NCI-H2171 (cell line): ENCODE data around the gene CD70.
"Not testable (repeated sequence)": the region's sequence is repeated elsewhere in the genome, so short reads cannot be mapped to it uniquely, and the experiment has no call there.

Experiments
- DNase-seq: peaks from one replicate; lab custom pipeline; 2025; lab: John Stamatoyannopoulos, UW

Gene CD70

DNA sequence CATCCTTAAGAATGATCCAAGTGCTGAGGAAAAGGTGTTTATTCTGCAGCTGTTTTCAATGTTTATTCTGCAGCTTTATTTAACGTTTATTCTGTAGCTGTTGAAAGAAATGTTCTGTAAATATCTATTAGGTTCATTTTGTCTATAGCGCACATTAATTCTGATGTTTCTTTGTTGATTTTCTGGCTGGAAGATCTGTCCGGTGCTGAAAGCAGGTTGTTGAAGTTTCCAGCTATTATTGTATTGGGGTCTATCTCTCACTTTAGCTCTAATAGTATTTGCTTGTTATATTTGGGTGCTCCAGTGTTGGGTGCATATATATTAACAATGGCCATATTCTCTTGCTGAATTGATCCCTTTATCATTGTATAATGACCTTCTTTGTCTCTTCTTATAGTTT lies 20.2 kb downstream of the CD70 start:
- no peak for DNase-seq

- no peak for DNase-seq
These were observed 22.1 kb downstream of the CD70 start for GRCh38 chr19:6568816-6569215.

DNA sequence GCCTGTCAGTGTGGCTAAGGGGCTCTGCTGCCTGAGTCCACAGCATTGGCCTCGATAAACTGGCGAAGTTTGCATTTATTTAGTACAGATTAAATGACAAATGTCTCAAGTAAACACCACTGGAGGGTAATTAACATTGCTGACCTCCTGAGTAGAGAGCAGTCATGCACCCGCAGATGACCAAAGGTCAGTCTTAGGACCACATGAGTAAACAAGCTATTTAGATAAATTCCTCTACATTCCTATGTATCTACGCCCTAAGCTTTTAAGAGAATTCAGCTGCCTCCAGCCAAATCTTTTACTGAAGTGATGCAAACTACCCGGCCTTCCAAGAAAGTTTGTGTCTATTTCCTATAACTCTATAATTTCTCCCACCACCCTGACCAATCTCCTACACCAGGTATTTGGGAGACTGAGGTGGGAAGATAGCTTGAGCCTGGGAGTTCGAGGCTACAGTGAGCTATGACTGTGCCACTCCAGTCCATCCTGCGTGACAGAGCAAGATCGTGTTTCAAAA lies 22.9 kb downstream of the CD70 start:
- no peak for DNase-seq

DNA sequence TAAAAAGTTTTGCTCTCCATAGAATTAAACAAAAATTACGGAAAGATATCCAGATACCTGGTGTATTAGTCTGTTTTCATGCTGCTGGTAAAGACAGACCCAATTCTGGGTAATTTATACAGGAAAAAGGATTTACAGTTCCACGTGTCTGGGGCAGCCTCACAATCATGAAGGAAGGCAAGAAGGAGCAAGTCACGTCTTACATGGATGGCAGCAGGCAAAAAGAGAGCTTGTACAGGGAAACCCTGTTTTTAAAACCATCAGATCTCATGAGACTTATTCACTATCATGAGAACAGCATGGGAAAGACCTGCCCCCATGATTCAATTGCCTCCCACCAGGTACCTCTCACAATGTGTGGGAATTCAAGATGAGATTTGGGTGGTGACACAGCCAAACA lies 24.2 kb downstream of the CD70 start:
- not testable (repeated sequence) for DNase-seq

DNA sequence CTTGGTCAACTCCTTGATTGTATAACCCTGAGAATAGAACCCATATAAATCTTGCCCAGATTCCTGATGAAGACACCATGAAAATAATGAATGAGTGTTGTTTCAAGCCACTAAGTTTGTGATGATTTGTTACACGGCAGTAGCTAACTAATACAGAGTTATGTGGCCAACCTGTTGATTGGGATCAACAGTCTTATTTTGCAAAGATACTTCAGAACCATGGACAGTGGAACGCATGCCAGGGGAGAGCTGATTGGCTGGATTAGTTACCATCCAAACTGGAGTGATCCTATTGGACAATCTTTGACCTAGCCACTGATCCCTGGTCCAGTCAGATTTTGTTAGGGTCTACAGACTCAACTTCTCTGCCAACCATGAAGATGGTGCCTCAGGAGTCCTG lies 26.6 kb downstream of the CD70 start:
- no peak for DNase-seq

GRCh38 chr19:6562437-6562836 lies 28.5 kb downstream of the CD70 start:
- not testable (repeated sequence) for DNase-seq

DNA sequence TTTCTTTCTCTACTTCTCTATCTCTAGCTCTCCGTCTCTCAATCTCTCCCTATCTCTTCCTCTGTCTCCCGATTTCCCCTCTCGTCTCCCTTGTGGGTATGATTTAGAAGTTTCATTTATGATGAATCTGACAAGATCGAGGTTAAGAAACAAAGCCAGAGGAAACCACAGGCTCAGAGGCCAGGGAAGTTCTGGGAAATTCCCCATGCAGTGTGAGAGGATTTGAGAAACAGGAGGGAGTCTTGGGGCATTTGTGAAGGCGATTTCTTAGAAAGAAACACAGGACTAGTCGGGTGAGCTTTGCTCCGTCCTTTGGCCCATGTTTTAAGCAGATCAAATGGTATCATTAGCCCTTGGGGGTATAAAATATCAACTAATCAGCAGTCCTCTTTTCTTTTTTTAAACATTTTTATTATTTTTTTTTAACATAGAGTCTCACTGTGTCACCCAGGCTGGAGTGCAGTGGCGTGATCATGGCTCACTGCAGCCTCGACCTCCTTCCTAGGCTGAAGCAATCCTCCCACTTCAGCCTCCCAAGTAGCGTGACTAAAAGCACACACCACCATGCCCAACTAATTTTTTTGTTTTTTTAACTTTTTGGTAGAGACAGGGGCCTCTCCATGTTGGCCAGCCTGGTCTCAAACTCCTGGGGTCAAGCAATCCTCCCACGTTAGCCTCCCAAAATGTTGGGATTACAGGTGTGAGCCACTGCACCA lies 34.3 kb downstream of the CD70 start:
- DNase-seq = no peak

- DNase-seq = no peak
These were observed 34.9 kb downstream of the CD70 start for GRCh38 chr19:6556043-6556449.

- DNase-seq = no peak
These were observed 39.1 kb downstream of the CD70 start for GRCh38 chr19:6551607-6552450.

DNA sequence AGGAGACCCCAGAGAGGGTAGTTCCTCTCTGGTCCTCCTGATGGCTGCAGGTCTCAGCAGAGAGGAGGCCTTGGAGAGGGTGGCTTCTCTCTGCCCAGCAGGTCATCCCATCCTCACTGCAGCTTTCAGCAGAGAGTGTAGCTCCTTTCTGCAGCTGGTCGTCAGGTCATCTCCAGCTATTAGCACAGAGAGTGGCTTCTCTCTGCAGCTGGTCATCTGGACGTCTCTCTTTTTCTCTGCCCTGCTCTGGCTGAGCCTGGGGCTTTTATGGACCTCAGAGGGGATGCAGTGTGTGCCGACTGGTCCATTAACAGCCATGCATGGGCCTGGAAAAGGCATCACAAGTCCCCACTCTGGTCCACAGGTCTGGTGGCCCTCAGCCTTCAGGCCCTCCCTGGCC lies 39.9 kb downstream of the CD70 start:
- no peak for DNase-seq

DNA sequence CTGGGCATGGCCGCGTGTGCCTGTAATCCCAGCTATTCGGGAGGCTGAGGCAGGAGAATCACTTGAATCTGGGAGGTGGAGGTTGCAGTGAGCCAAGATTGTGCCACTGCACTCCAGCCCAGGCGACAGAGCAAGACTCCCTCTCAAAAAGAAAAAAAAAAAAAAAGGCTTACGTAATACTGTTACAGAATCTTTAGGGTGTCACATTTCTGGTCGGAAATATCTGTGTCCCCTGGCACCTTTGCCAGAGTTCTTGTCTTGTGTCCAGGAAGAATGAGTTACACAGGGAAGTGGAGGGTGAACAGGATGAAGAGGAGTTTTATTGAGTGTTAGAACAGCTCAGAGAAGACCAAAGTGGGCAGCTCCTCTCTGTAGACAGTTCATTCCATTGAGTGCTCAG lies 40.3 kb downstream of the CD70 start:
- DNase-seq = not testable (repeated sequence)

- no peak for DNase-seq
These were observed 47.0 kb downstream of the CD70 start for GRCh38 chr19:6543866-6544347.

GRCh38 chr19:6540918-6541689 lies 49.8 kb downstream of the CD70 start:
- DNase-seq = no peak

- DNase-seq = no peak
These were observed 51.4 kb downstream of the CD70 start for GRCh38 chr19:6539514-6539913.
